Natural killer cell (primary cell): Measurements from ENCODE around the gene AXIN1. TPM values are rescaled to one million over a fixed set of nuclear protein-coding genes. Genes with fewer than 3 reads are reported as not detected.

Source experiments
- ATAC-seq, 3 donors: fragments of 150-1000 bp in 2 of 3; fragments of 200-7000 bp in 1 of 3; cut with Tn5 transposase; 1 replicate in 1 of 3; 2 replicates in 2 of 3; pipeline ENCODE4 v1.10.0; 2021; ENCODE audit warnings: mild to moderate bottlenecking in 2 of 3, moderate library complexity in 2 of 3
- DNase-seq, 2 donors: peaks; one replicate each; pipeline versions ENCODE4 v3.0.0 to v3.0.0-alpha.2; 2013 to 2021; ENCODE audit warnings: mixed read lengths in 1 of 2
- H3K27ac ChIP-seq: one replicate; pipeline ENCODE4 v1.5.1; 2013; ENCODE audit warnings: mild to moderate bottlenecking, low read length
- H3K27me3 ChIP-seq: one replicate; pipeline ENCODE4 v1.6.1; 2013; ENCODE audit warnings: low read length; ENCODE audit not compliant: control insufficient read depth, insufficient read depth
- H3K36me3 ChIP-seq: one replicate; pipeline ENCODE4 v1.6.1; 2013; ENCODE audit warnings: low read length; ENCODE audit not compliant: control insufficient read depth, insufficient read depth
- H3K4me1 ChIP-seq: one replicate; pipeline ENCODE4 v1.6.1; 2013; ENCODE audit warnings: low read length; ENCODE audit not compliant: control insufficient read depth, insufficient read depth
- H3K4me3 ChIP-seq: one replicate; pipeline ENCODE4 v1.5.1; 2013; ENCODE audit warnings: low read length
- H3K9me3 ChIP-seq: one replicate; pipeline ENCODE4 v1.6.1; 2013; ENCODE audit warnings: low read length; ENCODE audit not compliant: control insufficient read depth, insufficient read depth
- H3K27ac Mint-ChIP-seq, 2 donors: one replicate each; pipeline ENCODE4 v1.8.0; 2022; ENCODE audit warnings: mild to moderate bottlenecking in 2 of 2, mixed read lengths in 2 of 2, moderate library complexity in 1 of 2
- H3K27me3 Mint-ChIP-seq, 2 donors: one replicate each; pipeline ENCODE4 v1.8.0; 2022; ENCODE audit warnings: low read depth in 2 of 2, mixed read lengths in 2 of 2
- H3K36me3 Mint-ChIP-seq: one replicate; pipeline ENCODE4 v1.8.0; 2022; ENCODE audit warnings: mixed read lengths
- H3K4me1 Mint-ChIP-seq, 2 donors: one replicate each; pipeline ENCODE4 v1.8.0; 2022; ENCODE audit warnings: mixed read lengths in 2 of 2
- H3K4me3 Mint-ChIP-seq: one replicate; pipeline ENCODE4 v1.8.0; 2022; ENCODE audit warnings: mild to moderate bottlenecking, moderate library complexity, mixed read lengths
- H3K9me3 Mint-ChIP-seq, 2 donors: one replicate each; pipeline ENCODE4 v1.8.0; 2022; ENCODE audit warnings: mixed read lengths in 2 of 2
- CTCF ChIP-seq: fragments of 200-600 bp; IDR thresholded peaks from one replicate; pipeline ENCODE4 v1.8.0; 2022; ENCODE audit warnings: antibody characterized with exemption
- WGBS: methylation state at CpG from one replicate; pipeline ENCODE4 v1.1.7; 2013; ENCODE audit warnings: missing lambda C conversion rate; ENCODE audit not compliant: insufficient coverage; 5-methylcytosine and 5-hydroxymethylcytosine counted together
- intact Hi-C: fragments of 100-400 bp; cut with micrococcal nuclease; formaldehyde crosslinking; loops from one replicate; pipeline ENCODE4 v1.14.2; 2022
- total RNA-seq, 4 donors: library from RNA; stranded (reverse); fragments of 120-200 nt in 1 of 4; gene quantifications; one replicate each; pipeline versions ENCODE4 v1.2.3 to v1.2.4, GENCODE V29; 2013 to 2022

AXIN1 gene
- total RNA-seq, 3 donors from 2014 or later (not counting 1 experiment from before 2014, with no cell fraction given) = 100 to 122 (median 106) TPM

GRCh38 chr16:372302-372983, 19.9 kb upstream of the AXIN1 start:
- no peak overlapping the region for H3K27ac ChIP-seq
- Mint-ChIP-seq H3K4me1 (peaks cover 0 to 17% of the 10 kb centered on the region in 2 donors), H3K36me3 (no peaks in the 10 kb centered on the region), H3K27ac (no peak overlapping the region), H3K27me3 (no peaks in the 10 kb centered on the region), H3K9me3 (no peaks in the 10 kb centered on the region), H3K4me3 (no peak overlapping the region)
- intact Hi-C loops = no loop called here
- 95% methylated on average over 19 of the region's 19 CpGs for WGBS
- H3K27me3 ChIP-seq = no peaks in the 10 kb centered on the region
- H3K4me1 ChIP-seq = peaks cover 19% of the 10 kb centered on the region
- DNase-seq (no peak), ATAC-seq (no peak)
- no peak for TF ChIP-seq CTCF
- peaks cover 43% of the 10 kb centered on the region for H3K36me3 ChIP-seq
- H3K4me3 ChIP-seq = no peak overlapping the region
- H3K9me3 ChIP-seq = no peaks in the 10 kb centered on the region

GRCh38 chr16:371515-372301, 19.2 kb upstream of the AXIN1 start:
- Histone ChIP-seq H3K27ac (no peak overlapping the region), H3K4me3 (no peak overlapping the region), H3K9me3 (no peaks in the 10 kb centered on the region), H3K4me1 (peaks cover 19% of the 10 kb centered on the region), H3K36me3 (peaks cover 44% of the 10 kb centered on the region), H3K27me3 (no peaks in the 10 kb centered on the region)
- Mint-ChIP-seq H3K27me3 (no peaks in the 10 kb centered on the region), H3K4me1 (peaks cover 0 to 17% of the 10 kb centered on the region in 2 donors), H3K9me3 (no peaks in the 10 kb centered on the region), H3K36me3 (no peaks in the 10 kb centered on the region), H3K4me3 (peak overlapping the region; percentile 55), H3K27ac (no peak overlapping the region)
- no peak for TF ChIP-seq CTCF
- 93% methylated on average over 31 of the region's 31 CpGs for WGBS
- intact Hi-C loops = no loop called here
- no peak for DNase-seq
- no peak for ATAC-seq

- Mint-ChIP-seq H3K4me3 (peak overlapping the region; percentile 89), H3K9me3 (no peaks in the 10 kb centered on the region), H3K27ac (peak overlapping the region; percentile 85 to 96), H3K36me3 (no peaks in the 10 kb centered on the region), H3K27me3 (no peaks in the 10 kb centered on the region), H3K4me1 (peaks cover 0 to 17% of the 10 kb centered on the region in 2 donors)
- no peaks in the 10 kb centered on the region for H3K9me3 ChIP-seq
- peak overlapping the region; percentile 60 for H3K27ac ChIP-seq
- 71% methylated on average over 10 of the region's 10 CpGs for WGBS
- ATAC-seq (no peak), DNase-seq (no peak)
- no peaks in the 10 kb centered on the region for H3K27me3 ChIP-seq
- no peak for TF ChIP-seq CTCF
- H3K4me3 ChIP-seq = peak overlapping the region; percentile 11
- intact Hi-C loops = no loop called here
- H3K36me3 ChIP-seq = peaks cover 39% of the 10 kb centered on the region
- peaks cover 19% of the 10 kb centered on the region for H3K4me1 ChIP-seq
Measured at GRCh38 chr16:370979-371514, 18.5 kb upstream of the AXIN1 start.
